GM19238 (cell line): ENCODE data around the gene LRCH2.
"Not testable (repeated sequence)": the region's sequence is repeated elsewhere in the genome, so short reads cannot be mapped to it uniquely, and the experiment has no call there.

Experiments
- DNase-seq: peaks from one replicate; pipeline ENCODE4 v3.0.0; 2011; ENCODE audit warnings: low spot score; ENCODE audit not compliant: insufficient read length

The LRCH2 gene

DNA sequence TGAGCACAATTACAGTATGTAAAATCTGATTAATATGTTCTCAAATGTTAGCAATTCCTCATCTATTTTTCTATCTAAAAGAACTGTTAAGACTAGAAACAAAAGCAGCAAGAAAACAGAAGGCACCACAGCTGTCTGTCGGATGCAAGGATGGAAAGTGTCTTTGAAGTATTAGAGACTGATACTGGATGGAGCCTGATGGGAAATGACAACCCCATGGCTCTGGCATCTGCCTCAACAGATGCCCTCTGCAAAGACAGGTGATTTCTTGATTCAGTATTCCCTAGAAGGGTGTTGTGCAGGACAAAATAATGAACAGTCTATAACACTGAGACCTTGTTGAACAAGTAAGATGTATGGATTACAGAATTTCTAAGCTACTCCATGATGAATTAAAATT, 19.7 kb downstream of the LRCH2 start:
- no peak for DNase-seq

DNA sequence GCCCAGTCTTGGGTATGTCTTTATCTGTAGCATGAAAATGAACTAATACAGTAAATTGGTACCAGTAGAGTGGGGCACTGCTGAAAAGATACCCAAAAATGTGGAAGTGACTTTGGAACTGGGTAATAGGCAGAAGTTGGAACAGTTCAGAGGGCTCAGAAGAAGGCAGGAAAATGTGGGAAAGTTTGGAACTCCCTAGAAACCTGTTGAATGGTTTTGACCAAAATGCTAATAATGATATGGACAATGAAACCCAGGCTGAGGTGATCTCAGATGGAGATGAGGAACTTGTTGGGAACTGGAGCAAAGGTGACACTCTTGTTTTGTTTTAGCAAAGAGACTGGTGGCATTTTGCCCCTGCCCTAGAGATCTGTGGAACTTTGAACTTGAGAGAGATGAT, 24.3 kb downstream of the LRCH2 start:
- DNase-seq = not testable (repeated sequence)

DNA sequence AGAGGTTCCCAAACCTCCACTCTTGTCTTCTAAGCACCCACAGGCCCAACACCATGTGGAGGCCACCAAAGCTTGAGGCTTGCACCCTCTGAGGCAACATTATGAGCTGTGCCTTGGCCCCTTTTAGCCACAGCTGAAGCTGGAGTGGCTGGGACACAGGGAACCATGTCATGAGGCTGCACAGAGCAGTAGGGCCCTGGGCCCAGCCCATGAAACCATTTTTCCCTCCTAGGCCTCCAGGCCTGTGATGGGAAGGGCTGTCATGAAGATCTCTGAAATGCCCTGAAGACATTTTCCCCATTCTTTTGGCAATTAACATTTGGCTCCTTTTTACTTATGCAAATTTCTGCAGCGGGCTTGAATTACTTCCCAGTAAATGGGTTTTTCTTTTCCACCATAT, 29.9 kb downstream of the LRCH2 start:
- DNase-seq = no peak

DNA sequence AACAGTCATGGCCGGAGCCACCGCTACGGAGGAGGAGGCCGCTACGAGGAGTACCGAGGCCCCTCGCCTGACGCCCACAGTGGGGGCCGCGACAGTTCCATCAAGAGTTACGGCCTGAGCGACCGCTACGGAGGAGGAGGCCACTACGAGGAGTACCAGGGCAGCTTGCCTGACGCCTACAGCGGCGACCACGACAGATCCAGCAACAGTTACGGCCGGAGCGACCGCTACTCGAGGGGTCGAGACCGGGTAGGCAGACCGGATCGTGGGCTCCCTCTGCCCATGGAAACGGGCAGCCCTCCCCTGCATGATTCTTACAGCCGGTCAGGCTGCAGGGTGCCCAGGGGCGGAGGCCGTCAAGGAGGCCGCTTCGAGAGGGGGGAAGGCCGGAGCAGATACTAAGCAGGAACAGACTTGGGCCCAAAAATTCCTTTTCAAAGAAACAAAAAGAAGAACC, 41.6 kb downstream of the LRCH2 start:
- DNase-seq = no peak

DNA sequence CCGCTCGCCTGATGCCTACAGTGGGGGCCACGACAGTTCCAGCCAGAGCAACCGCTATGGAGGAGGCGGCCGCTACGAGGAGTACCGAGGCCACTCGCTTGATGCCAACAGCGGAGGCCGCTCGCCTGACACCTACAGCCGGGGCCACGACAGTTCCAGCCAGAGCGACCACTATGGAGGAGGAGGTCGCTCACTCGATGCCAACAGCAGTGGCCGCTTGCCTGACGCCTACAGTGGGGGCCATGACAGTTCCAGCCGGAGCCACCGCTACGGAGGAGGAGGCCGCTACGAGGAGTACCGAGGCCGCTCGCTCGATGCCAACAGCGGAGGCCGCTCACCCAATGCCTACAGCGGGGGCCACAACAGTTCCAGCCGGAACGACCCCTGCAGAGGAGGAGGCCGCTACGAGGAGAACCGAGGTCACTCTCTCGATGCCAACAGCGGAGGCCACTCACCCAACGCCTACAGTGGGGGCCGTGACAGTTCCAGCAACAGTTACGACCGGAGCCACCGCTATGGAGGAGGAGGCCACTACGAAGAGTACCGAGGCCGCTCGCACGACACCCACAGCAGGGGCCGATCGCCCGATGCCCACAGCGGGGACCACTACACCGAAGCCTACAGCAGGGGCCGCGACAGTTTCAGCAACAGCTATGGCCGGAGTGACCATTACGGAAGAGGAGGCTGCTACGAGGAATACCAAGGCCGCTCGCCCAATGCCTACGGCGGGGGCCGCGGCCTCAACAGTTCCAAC, 42.2 kb downstream of the LRCH2 start:
- DNase-seq = no peak

DNA sequence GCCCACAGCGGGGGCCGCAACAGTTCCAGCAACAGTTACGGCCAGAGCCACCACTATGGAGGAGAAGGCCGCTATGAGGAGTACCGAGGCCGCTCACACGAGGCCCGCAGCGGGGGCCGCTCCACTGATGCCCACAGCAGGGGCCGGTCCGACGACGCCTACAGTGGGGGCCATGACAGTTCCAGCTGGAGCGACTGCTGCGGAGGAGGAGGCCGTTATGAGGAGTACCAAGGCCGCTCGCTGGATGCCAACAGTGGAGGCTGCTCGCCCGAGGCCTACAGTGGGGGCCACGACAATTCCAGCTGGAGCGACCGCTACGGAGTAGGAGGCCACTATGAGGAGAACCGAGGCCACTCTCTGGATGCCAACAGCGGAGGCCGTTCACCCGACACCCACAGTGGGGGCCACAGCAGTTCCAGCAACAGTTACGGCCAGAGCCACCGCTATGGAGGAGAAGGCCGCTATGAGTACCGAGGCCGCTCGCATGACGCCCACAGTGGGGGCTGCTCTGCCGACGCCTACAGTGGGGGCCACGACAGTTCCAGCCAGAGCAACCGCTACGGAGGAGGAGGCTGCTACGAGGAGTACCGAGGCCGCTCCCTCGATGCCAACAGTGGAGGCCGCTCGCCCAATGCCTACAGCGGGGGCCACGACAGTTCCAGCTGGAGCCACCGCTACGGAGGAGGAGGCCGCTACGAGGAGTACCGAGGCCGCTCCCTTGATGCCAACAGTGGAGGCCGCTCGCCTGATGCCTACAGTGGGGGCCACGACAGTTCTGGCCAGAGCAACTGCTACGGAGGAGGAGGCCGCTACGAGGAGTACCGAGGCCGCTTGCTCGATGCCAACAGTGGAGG, 43.0 kb downstream of the LRCH2 start:
- DNase-seq = no peak

DNA sequence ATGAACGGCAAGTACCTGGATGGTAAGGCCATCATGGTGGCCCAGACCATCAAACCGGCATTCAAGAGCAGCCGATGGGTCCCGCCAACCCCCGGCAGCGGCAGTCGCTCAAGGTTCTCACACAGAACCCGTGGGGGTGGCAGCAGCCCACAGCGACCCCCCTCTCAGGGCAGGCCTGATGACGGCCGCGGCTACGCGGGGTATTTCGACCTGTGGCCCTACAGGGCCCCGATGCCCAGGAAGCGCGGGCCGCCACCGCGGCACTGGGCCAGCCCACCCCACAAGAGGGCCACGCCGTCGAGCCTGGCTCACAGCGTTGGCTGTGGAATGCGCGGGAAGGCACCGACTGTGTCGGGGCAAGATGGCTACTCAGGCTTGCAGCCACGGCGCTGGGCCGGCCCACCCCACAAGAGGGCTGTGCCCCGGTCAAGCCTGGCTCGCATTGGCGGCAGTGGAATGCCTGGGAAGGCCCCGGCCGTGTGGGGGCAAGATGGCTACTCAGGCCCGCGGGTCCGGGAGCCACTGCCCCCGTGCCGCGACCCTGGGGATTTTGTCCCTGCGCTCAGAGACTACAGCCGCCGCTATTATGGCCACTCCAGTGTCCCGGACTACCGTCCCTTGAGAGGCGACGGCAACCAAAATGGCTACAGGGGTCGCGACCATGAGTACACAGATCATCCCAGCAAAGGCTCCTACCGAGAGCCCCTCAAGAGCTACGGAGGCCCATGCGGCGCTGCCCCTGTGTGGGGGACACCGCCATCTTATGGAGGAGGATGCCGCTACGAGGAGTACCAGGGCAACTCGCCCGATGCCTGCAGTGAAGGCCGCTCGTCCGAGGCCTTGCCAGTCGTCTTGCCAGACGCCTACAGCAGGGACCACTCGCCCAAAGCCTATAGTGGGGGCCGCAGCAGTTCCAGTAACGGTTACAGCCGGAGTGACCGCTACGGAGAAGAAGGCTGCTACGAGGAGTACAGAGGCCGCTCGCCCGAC, 44.0 kb downstream of the LRCH2 start:
- no peak for DNase-seq

DNA sequence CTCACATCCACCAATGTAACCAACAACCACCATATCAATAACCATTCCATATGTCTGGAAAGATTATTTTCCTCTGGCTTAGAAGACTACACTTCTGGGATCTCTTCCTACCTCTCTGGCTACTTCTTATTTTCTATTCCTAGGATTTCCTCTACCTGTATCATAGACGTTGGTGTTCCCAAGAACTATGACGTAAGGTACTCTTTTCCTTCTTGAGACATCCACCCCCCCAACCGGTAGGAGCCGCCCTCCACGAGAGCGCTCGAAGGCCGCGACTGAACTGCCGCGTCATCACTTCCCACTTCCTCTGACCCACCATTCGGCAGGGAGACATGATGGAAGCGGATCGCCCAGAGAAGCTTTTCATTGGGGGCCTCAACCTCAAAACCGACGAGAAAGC, 44.8 kb downstream of the LRCH2 start, which contains the start of gene RBMXL3:
Gene RBMXL3, plus strand, starts transcription at position 301 of the 400 bp plus-strand sequence. Its CDS starts 32 bp downstream, at position 333.
- DNase-seq = no peak

DNA sequence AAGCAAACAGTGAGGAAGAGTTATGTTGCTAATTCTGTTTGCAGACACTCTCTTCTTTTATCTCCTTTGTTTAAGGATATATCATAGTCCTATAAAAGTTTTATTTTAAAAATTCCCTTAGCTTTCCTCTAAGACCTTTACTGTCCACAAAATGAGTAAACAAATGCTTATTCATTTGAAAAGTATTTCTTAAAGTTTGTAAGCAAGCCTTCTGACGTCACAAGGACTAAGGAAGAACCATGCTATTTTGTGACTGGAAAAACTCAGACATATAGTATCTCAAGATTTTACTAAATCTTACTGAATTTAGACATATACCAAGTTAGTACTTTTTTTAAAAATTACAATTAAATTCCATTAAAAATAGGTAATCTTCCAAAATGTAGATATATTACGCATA, 49.9 kb downstream of the LRCH2 start:
- DNase-seq = no peak

DNA sequence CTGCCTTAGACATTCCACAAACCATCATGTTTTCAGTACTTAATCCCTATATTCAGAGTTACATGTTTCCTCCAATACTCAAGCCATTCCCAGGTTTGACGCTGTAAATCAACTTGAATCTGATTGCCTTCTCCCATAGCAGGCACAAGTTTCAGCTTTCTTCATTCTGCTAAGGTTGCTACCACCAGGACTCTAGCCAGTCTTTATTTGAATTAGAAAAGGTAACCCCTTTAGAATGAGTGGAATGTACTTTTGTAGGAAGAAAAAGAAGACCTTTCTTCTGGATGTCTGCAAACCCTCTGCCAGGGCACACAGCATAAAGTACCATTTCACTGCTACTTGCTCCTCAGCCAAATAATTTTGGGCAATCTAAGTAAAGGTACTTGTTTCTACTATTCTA, 55.4 kb downstream of the LRCH2 start:
- no peak for DNase-seq

DNA sequence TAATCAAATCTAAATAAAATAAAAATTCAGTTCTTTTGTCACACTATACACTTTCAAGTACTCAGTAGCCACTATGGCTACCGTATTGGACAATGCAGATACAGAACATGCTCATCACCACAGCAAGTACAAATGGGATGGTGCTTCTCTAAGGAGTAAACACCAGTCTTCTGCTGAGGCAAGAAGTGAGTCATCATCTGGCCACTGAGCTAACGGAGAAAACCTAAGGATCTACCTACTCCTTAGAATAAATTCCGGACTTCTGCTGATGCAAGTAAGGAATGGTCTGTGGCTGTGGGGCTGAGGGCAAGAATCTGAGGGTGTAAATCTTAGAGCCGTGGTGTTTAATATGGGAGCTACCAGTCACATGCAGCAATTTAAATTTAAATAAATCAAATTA, 56.0 kb downstream of the LRCH2 start:
- DNase-seq = no peak

DNA sequence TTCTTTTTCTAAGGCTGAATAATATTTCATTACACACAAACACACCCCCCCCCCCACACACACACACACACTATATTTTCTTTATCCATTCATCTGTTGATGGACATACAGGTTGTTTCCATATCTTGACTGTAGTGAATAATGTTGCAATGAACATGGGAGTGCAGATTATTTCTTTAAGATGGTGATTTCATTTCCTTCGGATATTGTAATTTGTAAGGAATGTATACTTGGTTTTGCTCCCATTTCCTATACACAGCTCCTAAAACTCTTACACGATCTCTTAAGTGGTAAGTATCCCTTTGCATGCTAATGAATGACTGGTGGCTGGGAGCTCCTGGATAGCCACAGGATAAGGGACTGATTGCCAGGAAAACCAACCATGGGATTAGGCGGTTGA, 59.3 kb downstream of the LRCH2 start:
- DNase-seq = no peak

DNA sequence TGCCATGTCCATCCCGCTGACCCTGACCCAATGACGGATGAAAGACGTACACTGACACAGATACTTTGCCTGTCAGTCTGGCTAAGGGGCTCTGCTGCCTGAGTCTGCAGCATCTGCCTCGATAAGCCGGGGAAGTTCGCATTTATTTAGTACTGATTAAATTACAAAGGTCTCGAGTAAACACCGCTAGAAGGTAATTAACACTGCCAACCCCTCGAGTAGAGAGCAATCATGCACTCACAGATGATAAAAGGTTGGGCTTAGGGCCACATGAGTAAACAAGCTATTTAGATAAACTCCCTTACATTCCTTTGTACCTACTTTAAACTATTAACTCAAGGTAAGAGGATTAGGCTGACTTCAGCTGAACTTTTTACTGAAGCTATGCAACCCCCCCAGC, 60.7 kb downstream of the LRCH2 start:
- DNase-seq = no peak

DNA sequence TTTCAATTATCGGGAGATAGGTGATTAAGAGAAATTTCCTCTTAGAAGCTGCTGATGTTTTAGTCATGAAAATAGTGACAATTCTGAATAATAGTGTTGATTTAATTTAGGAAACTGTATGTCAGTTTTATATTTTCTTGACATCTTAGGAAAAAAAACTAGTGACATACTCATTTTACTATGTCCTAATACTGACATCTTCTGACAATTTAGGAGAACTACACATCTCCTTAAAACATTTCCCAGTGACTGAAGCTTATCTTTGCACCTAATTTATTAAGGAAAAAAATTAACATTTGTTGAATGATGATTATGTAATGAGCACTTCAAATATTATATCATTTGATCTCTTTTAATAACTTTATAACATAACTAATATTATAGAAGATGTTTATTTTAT, 86.7 kb downstream of the LRCH2 start:
- no peak for DNase-seq

DNA sequence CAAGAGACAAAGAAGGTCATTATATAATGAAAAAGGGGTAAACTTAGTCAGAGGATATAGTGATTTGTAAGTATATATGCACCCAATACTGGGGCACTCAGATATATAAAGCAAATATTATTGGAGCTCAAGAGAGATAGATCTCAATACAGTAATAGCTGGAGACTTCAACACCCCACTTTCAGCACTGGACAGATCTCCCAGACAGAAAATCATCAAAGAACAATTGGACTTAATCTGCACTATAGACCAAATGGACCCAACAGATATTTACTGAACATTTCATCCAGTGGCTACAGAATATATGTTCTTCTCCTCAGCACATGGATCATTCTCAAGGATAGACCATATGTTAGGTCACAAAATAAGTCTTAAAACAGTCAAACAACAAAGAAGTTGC, 91.8 kb downstream of the LRCH2 start:
- DNase-seq = no peak

DNA sequence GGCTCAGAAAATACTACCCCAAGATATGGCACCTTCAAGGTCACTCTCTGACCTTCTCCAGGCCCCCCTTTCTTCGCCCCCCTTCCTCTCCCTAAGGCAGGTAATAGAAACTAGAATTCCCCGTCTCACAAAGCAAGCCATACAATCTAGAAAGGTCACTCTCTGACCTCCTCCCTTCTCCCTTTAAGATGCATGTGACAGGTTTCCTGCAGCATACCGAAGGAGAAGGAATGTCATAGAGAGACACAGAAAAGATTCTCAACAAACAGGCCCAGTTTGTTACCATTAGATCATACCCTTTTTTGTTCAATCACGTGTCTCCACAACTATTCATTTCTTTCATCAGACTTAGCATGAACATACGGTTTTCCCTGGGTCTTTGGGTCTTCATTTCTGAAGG, 95.9 kb downstream of the LRCH2 start:
- DNase-seq = no peak

DNA sequence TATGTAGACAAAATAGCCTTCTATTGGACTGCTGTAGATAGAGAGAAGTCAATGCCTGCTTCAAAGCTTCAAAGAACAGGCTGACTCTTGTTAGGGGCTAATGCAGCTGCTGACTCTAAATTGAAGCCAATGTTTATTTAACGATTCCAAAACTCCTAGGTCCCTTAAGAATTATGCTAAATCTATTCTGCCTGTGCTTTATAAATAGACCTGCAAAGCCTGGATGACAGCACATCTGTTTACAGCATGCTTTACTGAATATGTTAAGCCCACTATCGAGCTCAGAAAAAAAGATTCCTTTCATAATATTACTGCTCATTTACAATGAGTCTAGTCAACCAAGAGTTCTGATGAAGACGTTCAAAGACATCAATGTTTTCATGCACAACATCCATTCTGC, 99.5 kb downstream of the LRCH2 start:
- DNase-seq = no peak

DNA sequence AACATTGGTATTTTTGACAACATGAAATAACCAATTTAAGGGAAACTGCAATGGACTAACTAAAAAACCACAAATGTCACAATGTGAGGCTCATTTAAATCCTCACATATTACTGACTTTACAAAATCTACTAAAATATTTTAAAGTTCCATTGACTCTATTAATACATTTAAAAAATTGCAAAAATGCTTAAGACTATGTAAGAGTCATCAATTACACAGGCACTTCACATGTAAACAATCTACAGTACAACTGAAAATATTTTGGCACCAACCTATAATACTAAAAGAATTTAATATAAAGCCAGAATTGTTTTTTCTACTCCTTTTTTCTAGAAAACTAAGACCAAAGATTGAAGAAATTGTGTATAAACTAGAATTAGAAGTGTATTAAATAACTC, 121.5 kb downstream of the LRCH2 start:
- no peak for DNase-seq

DNA sequence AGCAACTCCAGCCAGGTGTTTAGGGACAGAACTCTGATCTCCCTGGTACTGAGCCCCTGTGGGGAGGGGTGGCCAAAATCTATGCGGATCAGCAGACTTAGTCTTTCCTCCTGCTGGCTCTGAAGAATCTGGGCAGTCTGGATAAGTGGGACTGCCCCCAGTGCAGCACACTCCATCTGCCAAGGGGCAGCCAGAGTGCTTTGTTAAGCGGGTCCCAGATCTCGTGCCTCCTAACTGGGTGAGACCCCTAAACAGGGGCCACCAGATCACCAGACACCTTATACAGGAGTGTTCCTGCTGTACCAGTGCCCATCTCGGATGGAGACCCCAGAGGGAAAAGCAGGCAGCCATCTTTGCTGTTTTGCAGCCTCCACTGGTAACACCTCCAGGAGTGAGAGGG, 135.0 kb downstream of the LRCH2 start:
- DNase-seq = no peak

DNA sequence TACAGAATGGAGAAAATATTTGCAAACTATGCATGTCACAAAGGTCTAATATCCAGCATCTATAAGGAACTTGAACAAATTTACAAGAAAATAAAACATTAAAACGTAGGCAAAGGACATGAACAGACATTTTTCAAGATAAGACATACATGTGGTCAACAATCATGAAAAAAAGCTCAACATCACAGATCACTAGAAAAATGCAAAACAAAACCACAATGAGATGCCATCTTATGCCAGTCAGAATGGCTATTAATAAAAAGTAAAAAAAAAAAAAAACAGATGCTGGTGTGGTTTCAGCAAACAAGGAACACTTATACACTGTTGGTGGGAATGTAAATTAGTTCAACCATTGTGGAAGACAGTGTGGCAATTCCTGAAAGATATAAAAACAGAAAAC, 140.7 kb downstream of the LRCH2 start:
- no peak for DNase-seq

DNA sequence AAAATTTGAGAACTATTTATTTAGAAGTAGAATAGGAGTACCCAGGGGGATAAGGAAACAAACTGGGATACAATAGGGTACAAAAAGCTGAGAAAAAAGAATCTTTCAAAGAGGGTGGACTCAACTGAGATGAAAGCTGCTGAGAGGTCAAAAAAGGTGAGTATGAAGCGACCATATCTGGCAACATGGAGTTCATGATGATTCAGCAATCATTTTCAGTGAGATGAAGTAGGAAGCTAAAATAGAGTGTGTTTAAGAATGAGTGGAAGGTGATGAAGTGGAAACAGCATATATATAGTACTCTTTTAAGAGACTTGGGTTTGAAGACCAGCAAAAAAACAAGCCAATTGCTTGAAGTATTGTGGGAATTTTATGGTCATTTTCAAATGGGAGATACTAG, 144.5 kb downstream of the LRCH2 start:
- no peak for DNase-seq
